ENCODE results near the gene LRRK2. TPM values are rescaled to one million over a fixed set of nuclear protein-coding genes. Genes with fewer than 3 reads are reported as not detected.
"Not testable (repeated sequence)": the region's sequence is repeated elsewhere in the genome, so short reads cannot be mapped to it uniquely, and the experiment has no call there.

Gene LRRK2
- total RNA-seq, 4 donors from 2014 or later: 9.0 to 55.6 (median 15.4) TPM

- DNase-seq (ENCODE audit: low spot score): no peak
- no peak for ATAC-seq (ENCODE audit: low FRiP score)
- TF ChIP-seq, protein P1, sequence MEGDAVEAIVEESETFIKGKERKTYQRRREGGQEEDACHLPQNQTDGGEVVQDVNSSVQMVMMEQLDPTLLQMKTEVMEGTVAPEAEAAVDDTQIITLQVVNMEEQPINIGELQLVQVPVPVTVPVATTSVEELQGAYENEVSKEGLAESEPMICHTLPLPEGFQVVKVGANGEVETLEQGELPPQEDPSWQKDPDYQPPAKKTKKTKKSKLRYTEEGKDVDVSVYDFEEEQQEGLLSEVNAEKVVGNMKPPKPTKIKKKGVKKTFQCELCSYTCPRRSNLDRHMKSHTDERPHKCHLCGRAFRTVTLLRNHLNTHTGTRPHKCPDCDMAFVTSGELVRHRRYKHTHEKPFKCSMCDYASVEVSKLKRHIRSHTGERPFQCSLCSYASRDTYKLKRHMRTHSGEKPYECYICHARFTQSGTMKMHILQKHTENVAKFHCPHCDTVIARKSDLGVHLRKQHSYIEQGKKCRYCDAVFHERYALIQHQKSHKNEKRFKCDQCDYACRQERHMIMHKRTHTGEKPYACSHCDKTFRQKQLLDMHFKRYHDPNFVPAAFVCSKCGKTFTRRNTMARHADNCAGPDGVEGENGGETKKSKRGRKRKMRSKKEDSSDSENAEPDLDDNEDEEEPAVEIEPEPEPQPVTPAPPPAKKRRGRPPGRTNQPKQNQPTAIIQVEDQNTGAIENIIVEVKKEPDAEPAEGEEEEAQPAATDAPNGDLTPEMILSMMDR (IDR thresholded peaks at IDR 0.05): no peak
Measured at GRCh38 chr12:40382217-40382616, 157.4 kb downstream of the LRRK2 start.

- ATAC-seq (ENCODE audit: low FRiP score); DNase-seq (ENCODE audit: low spot score): not testable (repeated sequence)
Measured at GRCh38 chr12:40387279-40387678, 162.5 kb downstream of the LRRK2 start.

DNA sequence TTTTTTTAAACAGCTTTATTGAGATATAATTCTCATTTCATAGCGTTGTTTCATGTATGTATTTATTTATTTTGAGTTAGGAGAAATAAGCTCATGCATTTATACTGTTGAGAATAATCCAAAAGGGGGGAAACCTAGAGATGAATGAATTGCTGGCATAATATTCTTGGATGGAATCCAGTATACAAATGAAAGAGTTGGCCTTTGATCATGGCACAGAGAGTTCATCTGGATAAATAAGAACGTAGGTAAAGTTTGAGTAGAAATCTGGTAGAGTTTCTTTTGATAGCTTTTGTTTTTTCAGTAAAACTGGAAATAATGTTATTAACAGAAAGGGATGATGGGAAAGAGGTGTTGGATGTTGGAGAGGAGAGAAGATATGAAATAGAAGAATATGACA lies 166.2 kb downstream of the LRRK2 start:
- TF ChIP-seq, protein P1 (IDR thresholded peaks at IDR 0.05): no peak
- no peak for DNase-seq (ENCODE audit: low spot score)
- ATAC-seq (ENCODE audit: low FRiP score): no peak

DNA sequence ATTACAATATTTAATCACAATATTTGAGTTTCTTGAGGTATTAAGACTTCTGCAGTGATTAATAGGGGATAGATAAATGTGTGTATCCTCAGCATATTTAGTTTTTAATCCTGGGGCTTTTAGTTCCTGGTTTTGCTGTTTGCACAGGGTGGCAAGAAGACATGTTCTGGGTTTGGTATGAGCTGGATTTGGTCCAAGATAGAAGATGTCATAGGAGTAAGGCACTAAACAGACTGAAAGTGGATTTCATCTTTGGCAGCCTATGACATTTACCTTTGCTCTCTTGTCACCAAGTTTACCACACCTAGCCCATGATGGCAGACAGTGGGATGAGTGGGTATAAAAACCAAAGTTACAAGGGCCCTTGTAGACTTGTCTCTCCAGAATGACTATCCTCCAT lies 168.2 kb downstream of the LRRK2 start:
- ATAC-seq (ENCODE audit: low FRiP score) (no peak), DNase-seq (ENCODE audit: low spot score) (no peak)
- TF ChIP-seq, protein P1 (IDR thresholded peaks at IDR 0.05): no peak

- ATAC-seq (ENCODE audit: low FRiP score) (no peak), DNase-seq (ENCODE audit: low spot score) (no peak)
- TF ChIP-seq, protein P1 (IDR thresholded peaks at IDR 0.05): no peak
Measured at GRCh38 chr12:40399656-40400055, 174.9 kb downstream of the LRRK2 start.

GRCh38 chr12:40405419-40405818 lies 180.6 kb downstream of the LRRK2 start:
- DNase-seq (ENCODE audit: low spot score) (no peak), ATAC-seq (ENCODE audit: low FRiP score) (no peak)
- TF ChIP-seq, protein P1 (IDR thresholded peaks at IDR 0.05): no peak

Other genes starting within 250 kb of the LRRK2 start
- gene SLC2A13, start 118.9 kb upstream of the LRRK2 start, total RNA-seq: 10 to 100 TPM; 11.6 to 25.9 (median 15.6) TPM